GM12873 (cell line): ENCODE results near the gene NKTR.

Experiments
- CTCF ChIP-seq: IDR thresholded peaks from 2 replicates; pipeline ENCODE4 v1.5.1; 2012; ENCODE audit warnings: low read depth, mild to moderate bottlenecking, moderate library complexity, low read length, control low read depth; ENCODE audit not compliant: insufficient read depth; ENCODE audit errors: missing control alignments

NKTR gene

GRCh38 chr3:42572278-42572677 is 28.2 kb upstream of the NKTR start:
- peak; percentile 73 for TF ChIP-seq CTCF

- no peak for TF ChIP-seq CTCF
These were observed 25.2 kb upstream of the NKTR start for GRCh38 chr3:42575137-42575741.

DNA sequence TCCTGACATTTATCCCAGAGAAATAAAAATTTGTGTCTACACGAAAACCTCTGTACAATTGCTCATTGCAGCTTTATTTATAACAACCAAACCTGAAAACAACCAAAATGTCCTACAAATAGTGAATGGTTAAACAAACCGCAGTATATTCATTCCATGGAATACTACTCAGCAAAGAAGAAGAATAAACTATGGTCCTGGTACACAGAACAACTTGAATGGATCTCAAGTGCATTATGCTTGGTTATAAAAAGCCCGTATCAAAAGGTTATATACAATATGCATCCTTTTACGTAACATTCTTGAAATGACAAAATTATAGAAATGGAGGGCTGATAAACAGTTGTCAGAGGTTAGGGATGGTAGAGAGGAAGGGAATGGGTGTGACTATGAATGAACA is 22.4 kb upstream of the NKTR start:
- TF ChIP-seq CTCF, result no peak

- no peak for TF ChIP-seq CTCF
These were observed 19.1 kb upstream of the NKTR start for GRCh38 chr3:42581400-42581708.

DNA sequence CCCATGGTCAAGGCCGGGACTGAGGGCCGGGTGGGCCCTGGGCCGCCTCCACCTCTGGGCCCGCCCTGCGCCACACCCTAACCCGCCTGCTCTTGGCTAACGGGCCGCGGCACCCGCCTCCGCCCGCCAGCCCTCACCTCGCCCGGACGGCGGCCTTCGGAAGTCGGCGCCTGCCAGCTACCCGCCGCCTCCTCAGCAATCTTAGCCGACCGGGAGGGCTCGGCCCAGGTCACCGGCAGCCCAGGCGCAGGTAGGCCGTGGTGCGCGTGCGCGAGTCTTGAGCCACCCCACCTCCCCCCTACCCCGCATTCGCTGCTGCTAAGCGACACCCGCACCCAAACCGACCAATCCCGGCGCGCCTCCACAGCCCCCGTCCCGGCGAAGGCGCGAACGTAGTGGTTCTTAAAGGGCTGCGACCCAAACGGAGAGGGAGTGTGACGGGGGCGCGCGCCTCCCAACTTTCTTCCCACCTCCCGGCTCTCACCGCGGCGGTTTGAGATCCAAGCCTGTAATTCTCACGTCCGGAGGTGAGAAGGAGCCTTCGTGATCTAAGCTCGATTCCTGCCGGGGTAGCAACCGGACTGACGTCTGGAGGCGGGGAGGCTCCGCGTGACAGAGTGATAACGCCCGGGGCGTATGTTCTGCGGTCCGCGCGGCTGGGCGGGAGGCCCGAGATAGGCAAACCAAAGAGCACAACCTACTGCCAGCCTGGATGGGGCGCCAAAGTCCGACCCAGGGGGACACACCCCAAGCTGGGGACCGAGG is 18.6 kb upstream of the NKTR start, which contains the start of gene SEC22C:
Gene SEC22C, minus strand, starts transcription at position 259 of the 765 bp plus-strand sequence. CDS start 12,921 bp downstream, outside the sequence.
- TF ChIP-seq CTCF, result peak; percentile 51

DNA sequence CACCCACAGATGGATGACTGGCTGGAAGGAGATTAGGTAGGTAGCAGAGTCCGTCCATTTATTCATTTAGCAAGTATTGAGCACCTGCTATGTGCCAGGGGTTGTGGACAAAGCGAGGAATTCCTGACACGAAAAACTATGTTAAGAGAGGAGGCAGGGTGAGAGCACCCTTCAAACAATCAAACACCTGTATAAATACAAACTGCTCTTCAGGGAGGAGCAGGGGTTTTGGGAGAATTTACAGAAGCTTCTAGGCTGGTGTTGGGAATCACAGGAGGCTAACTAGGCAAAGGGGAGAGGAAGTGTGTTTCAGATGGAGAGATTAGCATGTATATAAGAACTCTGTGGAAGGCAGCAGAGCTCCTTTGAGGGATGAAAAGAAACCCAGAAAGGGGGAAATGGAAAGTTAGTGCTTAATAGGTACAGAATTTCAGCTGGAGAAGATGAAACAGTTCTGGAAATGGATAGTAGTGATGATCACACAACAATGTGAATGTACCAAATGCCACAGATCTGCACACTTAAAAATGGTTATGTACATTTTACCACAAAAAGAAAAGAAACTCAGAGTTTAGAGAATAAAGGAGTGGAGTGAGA is 17.9 kb upstream of the NKTR start:
- TF ChIP-seq CTCF, result no peak

- no peak for TF ChIP-seq CTCF
These were observed 11.9 kb upstream of the NKTR start for GRCh38 chr3:42588625-42589024.
